HG02970 (cell line): ENCODE measurements around the gene KRT9.

Source experiments
- ATAC-seq: cut with Tn5 transposase; IDR thresholded peaks from one replicate; pipeline ENCODE4 v1.9.1; 2021; ENCODE audit warnings: mild to moderate bottlenecking, moderate library complexity, moderate number of reproducible peaks; ENCODE audit not compliant: unreplicated experiment, low FRiP score

KRT9 gene

DNA sequence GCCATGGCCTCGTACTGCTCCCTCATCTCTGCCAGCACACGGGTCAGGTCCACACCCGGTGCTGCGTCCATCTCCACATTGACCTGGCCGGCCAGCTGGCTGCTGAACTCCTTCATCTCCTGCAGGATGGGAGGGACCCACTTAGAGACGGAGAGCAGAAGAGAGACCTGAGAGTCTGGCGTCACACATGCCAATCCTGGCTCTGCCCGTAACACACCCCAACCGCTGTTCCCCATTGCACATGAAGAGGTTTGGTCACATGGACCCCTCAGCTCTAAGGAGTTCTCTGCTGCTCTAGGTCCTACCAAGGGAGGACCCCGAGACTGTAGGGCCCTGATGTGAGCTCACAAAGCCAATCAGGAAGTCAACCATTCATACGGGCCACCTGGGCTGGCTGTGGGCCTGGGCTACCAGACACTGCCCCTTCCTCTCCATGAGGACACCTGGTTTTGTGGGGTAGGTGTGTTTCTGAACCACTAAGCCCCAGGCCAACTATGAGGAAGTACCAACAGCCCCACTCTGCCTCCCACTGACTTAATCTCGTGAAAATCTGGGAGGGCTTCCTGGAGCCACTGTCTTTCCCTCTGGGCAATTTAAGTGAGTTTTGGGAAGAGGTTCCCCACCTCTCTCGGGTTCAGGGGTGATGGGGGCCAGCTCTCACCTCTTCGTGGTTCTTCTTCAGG lies 55.6 kb downstream of the KRT9 start:
- no peak for ATAC-seq
